IMR-90 (cell line): ENCODE results near the gene ALKBH2. TPM values are rescaled to one million over a fixed set of nuclear protein-coding genes. Genes with fewer than 3 reads are reported as not detected.

Experiments used
- ATAC-seq: fragments of 200-7000 bp; cut with Tn5 transposase; 2 replicates; pipeline ENCODE4 v1.9.1; 2020; ENCODE audit warnings: low read depth, mild to moderate bottlenecking, moderate library complexity
- BruUV-seq: library from RNA; stranded (reverse); fragments of 400-500 nt; replicated peaks from 2 replicates; lab custom pipeline; 2021; lab: Mats Ljungman, UMichigan
- CTCF ChIA-PET: fragments of 300-600 bp; formaldehyde crosslinking; extraction: SDS; loops from one replicate; lab custom pipeline; 2021; ENCODE audit warnings: antibody characterized with exemption; lab: Yijun Ruan, JAX
- POLR2A ChIA-PET: fragments of 300-600 bp; sonication (Branson Sonifier 250); formaldehyde crosslinking; loops from one replicate; lab custom pipeline; 2022; ENCODE audit warnings: antibody characterized with exemption; ENCODE audit not compliant: unreplicated experiment; lab: Charles Lee
- DNase-seq: peaks from one replicate; pipeline ENCODE4 v3.0.0; 2013
- H2AFZ ChIP-seq: replicated peaks from 2 replicates; pipeline ENCODE3; 2013; ENCODE audit warnings: low read length, mild to moderate bottlenecking; ENCODE audit not compliant: poor library complexity
- H2AK5ac ChIP-seq: 2 replicates; pipeline ENCODE4 v1.6.1; 2013; ENCODE audit warnings: low read depth, low read length, inconsistent platforms
- H2AK9ac ChIP-seq: replicated peaks from 2 replicates; pipeline ENCODE3; 2013; ENCODE audit warnings: mild to moderate bottlenecking, low read depth, low read length, moderate library complexity; ENCODE audit not compliant: poor library complexity
- H2BK120ac ChIP-seq: 2 replicates; pipeline ENCODE4 v1.6.1; 2013; ENCODE audit warnings: low read depth, low read length, inconsistent platforms
- H2BK15ac ChIP-seq: 3 replicates; pipeline ENCODE4 v1.6.1; 2013; ENCODE audit warnings: low read depth, low read length, inconsistent platforms
- H2BK20ac ChIP-seq: 2 replicates; pipeline ENCODE4 v1.6.1; 2013; ENCODE audit warnings: low read depth, mild to moderate bottlenecking, inconsistent platforms, low read length, moderate library complexity
- H2BK5ac ChIP-seq: 2 replicates; pipeline ENCODE4 v1.6.1; 2013; ENCODE audit warnings: mild to moderate bottlenecking, low read depth, low read length, inconsistent platforms; ENCODE audit not compliant: poor library complexity, severe bottlenecking
- H3K14ac ChIP-seq: replicated peaks from 2 replicates; pipeline ENCODE4 v1.6.1; 2013; ENCODE audit warnings: low read depth, low read length, inconsistent platforms
- H3K18ac ChIP-seq: 2 replicates; pipeline ENCODE4 v1.6.1; 2013; ENCODE audit warnings: low read depth, low read length, control low read depth
- H3K23ac ChIP-seq: 2 replicates; pipeline ENCODE4 v1.6.1; 2013; ENCODE audit warnings: low read depth, low read length, inconsistent platforms
- H3K27ac ChIP-seq: 2 replicates; pipeline ENCODE4 v1.5.1; 2013; ENCODE audit warnings: mild to moderate bottlenecking, control low read depth, low read length; ENCODE audit not compliant: insufficient read depth
- H3K27me3 ChIP-seq: 2 replicates; pipeline ENCODE4 v1.6.1; 2013; ENCODE audit warnings: low read length; ENCODE audit not compliant: control insufficient read depth, insufficient read depth
- H3K36me3 ChIP-seq: 2 replicates; pipeline ENCODE4 v1.6.1; 2013; ENCODE audit warnings: low read length, mixed read lengths; ENCODE audit not compliant: control insufficient read depth, insufficient read depth
- H3K4ac ChIP-seq: 2 replicates; pipeline ENCODE4 v1.6.1; 2013; ENCODE audit warnings: low read depth, low read length, inconsistent platforms
- H3K4me1 ChIP-seq: 2 replicates; pipeline ENCODE4 v1.6.1; 2013; ENCODE audit warnings: low read length, mixed read lengths; ENCODE audit not compliant: control insufficient read depth, insufficient read depth
- H3K4me2 ChIP-seq: 2 replicates; pipeline ENCODE4 v1.6.1; 2013; ENCODE audit warnings: low read depth, mild to moderate bottlenecking, control low read depth, low read length, moderate library complexity
- H3K4me3 ChIP-seq: 2 replicates; pipeline ENCODE4 v1.5.1; 2013; ENCODE audit warnings: low read depth, mild to moderate bottlenecking, control low read depth, low read length, moderate library complexity; ENCODE audit not compliant: insufficient read depth
- H3K56ac ChIP-seq: 2 replicates; pipeline ENCODE4 v1.6.1; 2013; ENCODE audit warnings: low read length, inconsistent platforms; ENCODE audit not compliant: insufficient read depth; ENCODE audit errors: extremely low read depth
- H3K79me1 ChIP-seq, 2 experiments: 2 replicates each; pipeline ENCODE4 v1.6.1; 2013; ENCODE audit warnings: low read length in 2 of 2, inconsistent platforms in 1 of 2, low read depth in 1 of 2
- H3K9ac ChIP-seq: 2 replicates; pipeline ENCODE4 v1.6.1; 2013; ENCODE audit warnings: low read depth, low read length, control low read depth
- H3K9me1 ChIP-seq: 2 replicates; pipeline ENCODE4 v1.6.1; 2013; ENCODE audit warnings: low read length, inconsistent platforms; ENCODE audit not compliant: insufficient read depth
- H3K9me3 ChIP-seq: 2 replicates; pipeline ENCODE4 v1.6.1; 2013; ENCODE audit warnings: low read length; ENCODE audit not compliant: control insufficient read depth, insufficient read depth
- H4K20me1 ChIP-seq: 2 replicates; pipeline ENCODE4 v1.6.1; 2013; ENCODE audit warnings: low read length, inconsistent platforms; ENCODE audit not compliant: insufficient read depth
- H4K5ac ChIP-seq: 2 replicates; pipeline ENCODE4 v1.6.1; 2013; ENCODE audit warnings: mild to moderate bottlenecking, low read depth, low read length, control low read depth
- H4K8ac ChIP-seq, 2 experiments: 2 replicates each; pipeline ENCODE4 v1.6.1; 2013; ENCODE audit warnings: low read depth in 2 of 2, low read length in 2 of 2, control low read depth in 1 of 2, inconsistent platforms in 1 of 2
- H4K91ac ChIP-seq: 2 replicates; pipeline ENCODE4 v1.6.1; 2013; ENCODE audit warnings: low read depth, low read length, inconsistent platforms; ENCODE audit not compliant: insufficient read depth
- BHLHE40 ChIP-seq: fragments of 150-350 bp; IDR thresholded peaks from 2 replicates; pipeline ENCODE4 v1.6.1; 2016; ENCODE audit warnings: mild to moderate bottlenecking, low read depth, low read length
- CEBPB ChIP-seq: IDR thresholded peaks from 2 replicates; pipeline ENCODE4 v1.6.1; 2012; ENCODE audit warnings: low read depth, low read length, improper control_type of control experiment
- CHD1 ChIP-seq: IDR thresholded peaks from 2 replicates; pipeline ENCODE4 v1.6.1; 2012; ENCODE audit warnings: low read depth, low read length, improper control_type of control experiment
- ELK1 ChIP-seq: fragments of 150-350 bp; IDR thresholded peaks from 2 replicates; pipeline ENCODE4 v1.6.1; 2016; ENCODE audit warnings: low read depth, mild to moderate bottlenecking, low read length, moderate library complexity, borderline replicate concordance
- FOS ChIP-seq: fragments of 150-350 bp; IDR thresholded peaks from 2 replicates; pipeline ENCODE4 v1.6.1; 2016; ENCODE audit warnings: low read depth, low read length
- MAFK ChIP-seq: IDR thresholded peaks from 2 replicates; pipeline ENCODE4 v1.6.1; 2012; ENCODE audit warnings: low read depth, low read length, improper control_type of control experiment
- MAZ ChIP-seq: IDR thresholded peaks from 2 replicates; pipeline ENCODE4 v1.6.1; 2012; ENCODE audit warnings: low read depth, mild to moderate bottlenecking, low read length, improper control_type of control experiment, moderate library complexity, borderline replicate concordance
- MXI1 ChIP-seq: IDR thresholded peaks from 2 replicates; pipeline ENCODE4 v1.6.1; 2012; ENCODE audit warnings: low read depth, mild to moderate bottlenecking, low read length, moderate library complexity, borderline replicate concordance
- NFE2L2 ChIP-seq: fragments of 150-350 bp; IDR thresholded peaks from 2 replicates; pipeline ENCODE4 v1.6.1; 2016; ENCODE audit warnings: low read depth, mild to moderate bottlenecking, low read length
- RCOR1 ChIP-seq: IDR thresholded peaks from 2 replicates; pipeline ENCODE4 v1.6.1; 2012; ENCODE audit warnings: mild to moderate bottlenecking, low read length, improper control_type of control experiment; ENCODE audit not compliant: insufficient replicate concordance
- RFX5 ChIP-seq: IDR thresholded peaks from 2 replicates; pipeline ENCODE4 v1.8.0; 2012; ENCODE audit warnings: low read depth, mild to moderate bottlenecking, low read length, moderate library complexity
- WGBS, 2 experiments: methylation state at CpG; one replicate each; pipeline versions ENCODE4 v1.1.5 to v1.1.7; 2013; ENCODE audit warnings: missing lambda C conversion rate in 2 of 2; ENCODE audit not compliant: insufficient read length in 1 of 2; ENCODE audit errors: extremely low coverage in 2 of 2; 5-methylcytosine and 5-hydroxymethylcytosine counted together
- dilution Hi-C: fragments of 300-500 bp; cut with HindIII; formaldehyde crosslinking; loops from one replicate; pipeline ENCODE4 v1.14.3; 2018; ENCODE audit warnings: low sequenced_read_pairs; ENCODE audit not compliant: unreplicated experiment
- in situ Hi-C: fragments of 300-500 bp; cut with MboI; formaldehyde crosslinking; loops from 3 replicates; pipeline ENCODE4 v1.14.3; 2019; ENCODE audit warnings: low sequenced_read_pairs, inconsistent platforms, mixed read lengths
- intact Hi-C: fragments of 100-400 bp; cut with micrococcal nuclease; formaldehyde crosslinking; loops from 2 replicates; pipeline ENCODE4 v1.10.0; 2022
- polyA plus RNA-seq, 3 experiments: library from polyadenylated mRNA; depleted of rRNA; stranded (reverse); fragments of >200 nt; gene quantifications; 2 replicates each; pipeline ENCODE4 v1.2.3, GENCODE V29; 2012; ENCODE audit warnings: low replicate concordance in 1 of 3
- total RNA-seq: library from RNA; depleted of rRNA; stranded (reverse); fragments of >200 nt; gene quantifications from 2 replicates; pipeline ENCODE4 v1.2.3, GENCODE V29; 2012
- TF ChIP-seq, protein P1 (sequence below): fragments of 150-350 bp; IDR thresholded peaks from 2 replicates; pipeline ENCODE4 v1.6.1; 2017; ENCODE audit warnings: mild to moderate bottlenecking, antibody characterized with exemption, low read length, low read depth

The ALKBH2 gene
- total and polyA plus RNA-seq, 2 of the 4 experiments (the other 2 are of a cell fraction): 14.9 to 17.8 TPM

GRCh38 chr12:109089683-109090082, 3.6 kb downstream of the ALKBH2 start:
- H3K9me1 ChIP-seq: 0 out of 2 replicates have a peak, but pooled peaks cover 5% of the 10 kb centered on the region
- in situ Hi-C loops: loop anchor here (5.0 to 25.0 kb wide), 3 partner anchors 285 to 527 kb away; partner anchors contain the start of genes ISCU, SART3 and SELPLG
- no peak overlapping the region for H3K4me3 ChIP-seq
- WGBS, 2 experiments: no CpG with 5 or more reads among the region's 7 CpGs
- BruUV-seq: no TSS peak
- H3K4me1 ChIP-seq: peaks cover 7% of the 10 kb centered on the region
- H4K5ac ChIP-seq: no peak overlapping the region
- H4K91ac ChIP-seq: no peak overlapping the region
- H2AFZ ChIP-seq: no peak overlapping the region
- H3K4ac ChIP-seq: no peak overlapping the region
- peaks cover 20% of the 10 kb centered on the region for H3K36me3 ChIP-seq
- no peak for DNase-seq
- H3K27me3 ChIP-seq: no peaks in the 10 kb centered on the region
- no peak overlapping the region for H3K9ac ChIP-seq
- H2BK15ac ChIP-seq: no peak overlapping the region
- no peak overlapping the region for H3K4me2 ChIP-seq
- no peak overlapping the region for H3K27ac ChIP-seq
- H2BK120ac ChIP-seq: no peak overlapping the region
- no peaks in the 10 kb centered on the region for H3K9me3 ChIP-seq
- H3K18ac ChIP-seq: no peak overlapping the region
- intact Hi-C loops: loop anchor here (5.0 to 10.0 kb wide), 5 partner anchors 135 to 462 kb away; partner anchors contain the start of genes CORO1C and SSH1
- H2BK5ac ChIP-seq: no peak overlapping the region
- no peak overlapping the region for H2AK5ac ChIP-seq
- H2AK9ac ChIP-seq: no peak overlapping the region
- no peak overlapping the region for H3K14ac ChIP-seq
- no peak for ATAC-seq
- no peaks in the 10 kb centered on the region for H4K20me1 ChIP-seq
- ChIA-PET POLR2A (no interaction called here), CTCF (interaction anchor here (1.0 kb wide), 1 partner anchor 454 kb away, joined by 3 read pairs; no protein-coding TSS in a partner anchor)
- H3K56ac ChIP-seq: no peak overlapping the region
- dilution Hi-C loops: no loop called here
- H3K23ac ChIP-seq: no peak overlapping the region
- H4K8ac ChIP-seq: no peak overlapping the region
- TF ChIP-seq CHD1 (no peak), FOS (no peak), NFE2L2 (no peak), BHLHE40 (no peak), MXI1 (no peak), CEBPB (no peak), RFX5 (no peak), RCOR1 (no peak), MAZ (no peak), MAFK (no peak), ELK1 (no peak)
- TF ChIP-seq, protein P1, sequence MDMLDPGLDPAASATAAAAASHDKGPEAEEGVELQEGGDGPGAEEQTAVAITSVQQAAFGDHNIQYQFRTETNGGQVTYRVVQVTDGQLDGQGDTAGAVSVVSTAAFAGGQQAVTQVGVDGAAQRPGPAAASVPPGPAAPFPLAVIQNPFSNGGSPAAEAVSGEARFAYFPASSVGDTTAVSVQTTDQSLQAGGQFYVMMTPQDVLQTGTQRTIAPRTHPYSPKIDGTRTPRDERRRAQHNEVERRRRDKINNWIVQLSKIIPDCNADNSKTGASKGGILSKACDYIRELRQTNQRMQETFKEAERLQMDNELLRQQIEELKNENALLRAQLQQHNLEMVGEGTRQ: no peak
- peaks cover 10 to 19% of the 10 kb centered on the region in 2 experiments for H3K79me1 ChIP-seq
- H2BK20ac ChIP-seq: no peak overlapping the region
